Neuronal stem cell (in vitro differentiated cells): ENCODE data around the gene LASP1.

Experiments used
- DNase-seq: peaks from one replicate; pipeline ENCODE4 v3.0.0-alpha.2; 2013; ENCODE audit warnings: low spot score
- H2AFZ ChIP-seq: one replicate; pipeline ENCODE4 v1.6.1; 2013; ENCODE audit warnings: mild to moderate bottlenecking, low read length, inconsistent platforms
- H2AK5ac ChIP-seq: 2 replicates; pipeline ENCODE4 v1.6.1; 2013; ENCODE audit warnings: low read depth, mild to moderate bottlenecking, inconsistent platforms, low read length, moderate library complexity, mixed read lengths
- H2BK120ac ChIP-seq: 2 replicates; pipeline ENCODE4 v1.6.1; 2013; ENCODE audit warnings: low read depth, mild to moderate bottlenecking, inconsistent platforms, low read length, moderate library complexity, mixed read lengths
- H2BK12ac ChIP-seq: one replicate; pipeline ENCODE4 v1.6.1; 2013; ENCODE audit warnings: low read length, inconsistent platforms
- H2BK15ac ChIP-seq: 2 replicates; pipeline ENCODE4 v1.6.1; 2013; ENCODE audit warnings: mild to moderate bottlenecking, low read length, inconsistent platforms, mixed read lengths
- H2BK5ac ChIP-seq: one replicate; pipeline ENCODE4 v1.6.1; 2013; ENCODE audit warnings: inconsistent platforms, mild to moderate bottlenecking, low read length, moderate library complexity
- H3K14ac ChIP-seq: one replicate; pipeline ENCODE4 v1.6.1; 2013; ENCODE audit warnings: low read length, inconsistent platforms
- H3K18ac ChIP-seq: 2 replicates; pipeline ENCODE4 v1.6.1; 2013; ENCODE audit warnings: low read length, inconsistent platforms
- H3K23ac ChIP-seq: 2 replicates; pipeline ENCODE4 v1.6.1; 2013; ENCODE audit warnings: low read depth, mild to moderate bottlenecking, mixed read lengths, low read length, inconsistent platforms; ENCODE audit not compliant: poor library complexity
- H3K27ac ChIP-seq: replicated peaks from 3 replicates; pipeline ENCODE4 v1.5.1; 2013; ENCODE audit warnings: low read length, inconsistent platforms
- H3K27me3 ChIP-seq, 3 experiments: 2 replicates each; pipeline ENCODE4 v1.6.1; 2013; ENCODE audit warnings: low read length in 3 of 3, mild to moderate bottlenecking in 2 of 3, inconsistent platforms in 1 of 3, low read depth in 1 of 3, mixed read lengths in 1 of 3, moderate library complexity in 1 of 3; ENCODE audit not compliant: control insufficient read depth in 3 of 3, insufficient read depth in 3 of 3
- H3K36me3 ChIP-seq, 2 donors: replicated peaks in 1 of 2; 2 replicates each; pipeline ENCODE4 v1.6.1; 2013; ENCODE audit warnings: low read length in 2 of 2; ENCODE audit not compliant: control insufficient read depth in 2 of 2, insufficient read depth in 2 of 2
- H3K4ac ChIP-seq: 2 replicates; pipeline ENCODE4 v1.6.1; 2013; ENCODE audit warnings: inconsistent platforms, mild to moderate bottlenecking, low read length, moderate library complexity
- H3K4me1 ChIP-seq, 2 donors: 1 replicate in 1 of 2; 2 replicates in 1 of 2; pipeline ENCODE4 v1.6.1; 2013; ENCODE audit warnings: low read length in 2 of 2, low read depth in 1 of 2; ENCODE audit not compliant: control insufficient read depth in 2 of 2, insufficient read depth in 1 of 2
- H3K4me2 ChIP-seq: one replicate; pipeline ENCODE4 v1.6.1; 2013; ENCODE audit warnings: mild to moderate bottlenecking, low read length, inconsistent platforms; ENCODE audit not compliant: insufficient read depth, poor library complexity, severe bottlenecking
- H3K4me3 ChIP-seq, 2 donors: 2 replicates each; pipeline ENCODE4 v1.5.1; 2013; ENCODE audit warnings: low read length in 2 of 2, mild to moderate bottlenecking in 2 of 2, inconsistent platforms in 1 of 2, moderate library complexity in 1 of 2
- H3K79me1 ChIP-seq: one replicate; pipeline ENCODE4 v1.6.1; 2013; ENCODE audit warnings: low read depth, mild to moderate bottlenecking, inconsistent platforms, low read length, moderate library complexity
- H3K9ac ChIP-seq: one replicate; pipeline ENCODE4 v1.6.1; 2013; ENCODE audit warnings: mild to moderate bottlenecking, low read depth, low read length, inconsistent platforms; ENCODE audit not compliant: poor library complexity
- H3K9me3 ChIP-seq, 2 donors: replicated peaks in 1 of 2; 2 replicates each; pipeline versions ENCODE3 to v1.6.1; 2013; ENCODE audit warnings: low read length in 2 of 2, mild to moderate bottlenecking in 2 of 2, inconsistent platforms in 1 of 2, low read depth in 1 of 2, mixed read lengths in 1 of 2, moderate library complexity in 1 of 2; ENCODE audit not compliant: control insufficient read depth in 2 of 2, insufficient read depth in 1 of 2
- H4K8ac ChIP-seq: one replicate; pipeline ENCODE4 v1.6.1; 2013; ENCODE audit warnings: low read depth, mild to moderate bottlenecking, inconsistent platforms, low read length, moderate library complexity
- H4K91ac ChIP-seq: one replicate; pipeline ENCODE4 v1.6.1; 2013; ENCODE audit warnings: low read length, low read depth, mild to moderate bottlenecking, inconsistent platforms; ENCODE audit not compliant: poor library complexity
- WGBS, 2 donors: extraction: QIAGEN DNeasy Blood & Tissue Kit; methylation state at CpG; one replicate each; pipeline ENCODE4 v1.1.7; 2013; ENCODE audit warnings: missing lambda C conversion rate in 2 of 2, mixed read lengths in 1 of 2; ENCODE audit not compliant: insufficient read length in 2 of 2, insufficient replicate concordance in 1 of 2; ENCODE audit errors: extremely low coverage in 2 of 2; 5-methylcytosine and 5-hydroxymethylcytosine counted together

Gene LASP1

DNA sequence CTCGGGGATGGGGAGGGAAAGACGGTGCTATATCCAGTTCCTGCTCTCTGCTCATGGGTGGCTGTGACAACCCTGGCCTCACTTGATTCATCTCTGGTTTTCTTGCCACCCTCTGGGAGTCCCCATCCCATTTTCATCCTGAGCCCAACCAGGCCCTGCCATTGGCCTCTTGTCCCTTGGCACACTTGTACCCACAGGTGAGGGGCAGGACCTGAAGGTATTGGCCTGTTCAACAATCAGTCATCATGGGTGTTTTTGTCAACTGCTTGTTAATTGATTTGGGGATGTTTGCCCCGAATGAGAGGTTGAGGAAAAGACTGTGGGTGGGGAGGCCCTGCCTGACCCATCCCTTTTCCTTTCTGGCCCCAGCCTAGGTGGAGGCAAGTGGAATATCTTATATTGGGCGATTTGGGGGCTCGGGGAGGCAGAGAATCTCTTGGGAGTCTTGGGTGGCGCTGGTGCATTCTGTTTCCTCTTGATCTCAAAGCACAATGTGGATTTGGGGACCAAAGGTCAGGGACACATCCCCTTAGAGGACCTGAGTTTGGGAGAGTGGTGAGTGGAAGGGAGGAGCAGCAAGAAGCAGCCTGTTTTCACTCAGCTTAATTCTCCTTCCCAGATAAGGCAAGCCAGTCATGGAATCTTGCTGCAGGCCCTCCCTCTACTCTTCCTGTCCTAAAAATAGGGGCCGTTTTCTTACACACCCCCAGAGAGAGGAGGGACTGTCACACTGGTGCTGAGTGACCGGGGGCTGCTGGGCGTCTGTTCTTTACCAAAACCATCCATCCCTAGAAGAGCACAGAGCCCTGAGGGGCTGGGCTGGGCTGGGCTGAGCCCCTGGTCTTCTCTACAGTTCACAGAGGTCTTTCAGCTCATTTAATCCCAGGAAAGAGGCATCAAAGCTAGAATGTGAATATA, 50.8 kb downstream of the LASP1 start:
- Histone ChIP-seq H3K14ac (no peak overlapping the region), H3K27ac (no peak overlapping the region), H3K36me3 (peaks cover 7 to 45% of the 10 kb centered on the region in 2 donors), H3K27me3 (no peaks in the 10 kb centered on the region), H3K23ac (no peak overlapping the region), H4K91ac (no peak overlapping the region), H2AK5ac (no peak overlapping the region), H3K18ac (no peak overlapping the region), H2BK12ac (no peak overlapping the region), H2BK5ac (no peak overlapping the region), H3K4me1 (peaks cover 11 to 17% of the 10 kb centered on the region in 2 donors), H4K8ac (no peak overlapping the region), H2BK15ac (no peak overlapping the region), H3K4me2 (no peak overlapping the region), H2BK120ac (no peak overlapping the region), H2AFZ (no peak overlapping the region), H3K4me3 (no peak overlapping the region), H3K9ac (no peak overlapping the region), H3K4ac (no peak overlapping the region), H3K9me3 (no peaks in the 10 kb centered on the region), H3K79me1 (no peaks in the 10 kb centered on the region)
- no CpG with 5 or more reads among the region's 9 CpGs for WGBS, 2 donors
- DNase-seq = no peak

DNA sequence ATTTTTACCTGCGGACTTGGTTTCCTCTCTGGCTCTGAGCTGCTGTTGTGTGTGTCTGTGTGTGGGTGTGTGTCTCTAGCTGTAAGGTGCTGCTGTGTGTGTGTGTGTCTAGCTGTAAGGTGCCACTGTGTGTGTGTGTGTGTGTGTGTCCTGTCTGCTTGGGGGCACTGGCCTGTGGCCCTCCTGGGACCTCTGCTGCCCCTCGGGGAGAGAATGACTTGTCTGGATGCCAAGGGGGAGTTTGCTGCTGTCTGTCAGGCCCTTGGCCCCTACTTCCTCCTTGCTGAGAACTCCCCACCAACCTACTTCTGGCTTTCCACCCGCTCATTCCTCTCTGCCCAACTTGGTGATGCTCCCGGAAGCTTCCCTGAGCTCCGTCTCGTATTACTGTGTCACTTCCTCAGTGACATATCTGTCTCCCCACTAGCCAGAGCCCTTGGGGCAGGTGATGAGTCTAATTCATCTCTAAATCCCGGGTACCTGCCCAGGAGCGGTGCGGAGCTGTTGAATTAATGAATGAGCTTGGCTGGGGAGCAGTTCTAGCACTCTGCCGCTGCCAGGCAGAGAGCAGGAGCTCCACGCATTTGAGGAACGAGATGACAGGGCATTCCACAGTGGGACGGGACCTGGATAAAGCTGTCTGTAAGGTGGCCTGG, 52.0 kb downstream of the LASP1 start:
- Histone ChIP-seq H3K18ac (peak overlapping the region; percentile 40), H3K27me3 (no peaks in the 10 kb centered on the region), H3K4me1 (peaks cover 11 to 19% of the 10 kb centered on the region in 2 donors), H3K79me1 (no peaks in the 10 kb centered on the region), H2BK5ac (peak overlapping the region; percentile 79), H3K36me3 (peaks cover 3 to 35% of the 10 kb centered on the region in 2 donors), H4K91ac (no peak overlapping the region), H4K8ac (no peak overlapping the region), H3K4me2 (no peak overlapping the region), H3K27ac (peak overlapping the region; percentile 64), H3K14ac (peak overlapping the region; percentile 63), H3K4me3 (no peak overlapping the region), H2BK15ac (no peak overlapping the region), H2BK12ac (no peak overlapping the region), H3K23ac (no peak overlapping the region), H3K9ac (peak overlapping the region; percentile 4), H2AK5ac (peak overlapping the region; percentile 32), H3K9me3 (no peaks in the 10 kb centered on the region), H2BK120ac (no peak overlapping the region), H3K4ac (no peak overlapping the region), H2AFZ (no peak overlapping the region)
- no peak for DNase-seq
- WGBS, 2 donors = no CpG with 5 or more reads among the region's 13 CpGs

DNA sequence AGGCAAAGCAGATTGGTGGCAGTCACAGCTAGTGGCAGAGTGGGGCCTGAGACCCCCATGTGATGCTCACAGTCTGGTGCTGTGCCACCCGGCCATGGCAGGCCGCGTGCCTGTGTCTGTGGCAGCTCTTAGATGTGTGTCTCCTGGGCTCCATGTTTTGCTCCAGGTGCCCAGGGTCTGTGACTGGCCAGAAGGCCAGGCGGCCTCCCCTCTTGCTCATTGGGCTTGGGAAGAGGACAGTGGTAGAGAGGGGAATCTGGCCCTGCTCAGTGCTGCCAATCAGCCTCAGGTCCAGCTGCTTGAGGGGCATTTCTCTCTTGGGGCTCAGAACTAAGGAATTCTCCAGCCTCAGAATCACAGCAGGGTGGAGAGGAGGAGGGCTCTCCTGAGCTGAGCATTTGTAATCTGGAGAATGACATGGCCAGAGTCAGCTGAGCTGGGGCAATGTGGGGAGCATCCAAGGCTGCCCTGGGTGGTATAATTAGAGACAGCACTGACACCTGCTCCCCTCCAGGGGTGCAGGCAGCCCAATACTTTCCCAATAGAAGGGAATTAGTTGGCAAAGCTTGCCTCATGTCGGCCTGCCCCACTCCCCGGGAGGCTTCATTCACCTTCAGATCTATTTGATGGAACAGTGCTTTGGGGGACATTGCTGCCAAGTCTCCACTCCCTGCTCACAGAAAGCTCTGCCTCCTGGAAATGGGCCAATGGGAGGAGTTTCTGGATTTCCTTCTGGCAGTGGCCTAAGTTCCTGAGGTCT, 52.9 kb downstream of the LASP1 start:
- H3K4me2 ChIP-seq = no peak overlapping the region
- no peaks in the 10 kb centered on the region for H3K27me3 ChIP-seq
- no peak overlapping the region for H2BK120ac ChIP-seq
- no peak overlapping the region for H3K23ac ChIP-seq
- no peak overlapping the region for H2AFZ ChIP-seq
- peak overlapping the region; percentile 32 for H2AK5ac ChIP-seq
- H2BK15ac ChIP-seq = no peak overlapping the region
- H4K8ac ChIP-seq = no peak overlapping the region
- no peak overlapping the region for H4K91ac ChIP-seq
- WGBS, 2 donors = no CpG with 5 or more reads among the region's 6 CpGs
- peaks cover 2 to 27% of the 10 kb centered on the region in 2 donors for H3K36me3 ChIP-seq
- no peaks in the 10 kb centered on the region for H3K79me1 ChIP-seq
- H3K4me3 ChIP-seq = no peak overlapping the region
- H3K9me3 ChIP-seq = no peaks in the 10 kb centered on the region
- H3K18ac ChIP-seq = peak overlapping the region; percentile 67
- H3K4ac ChIP-seq = no peak overlapping the region
- H3K14ac ChIP-seq = peak overlapping the region; percentile 26
- H3K9ac ChIP-seq = no peak overlapping the region
- H3K4me1 ChIP-seq = peaks cover 11 to 19% of the 10 kb centered on the region in 2 donors
- DNase-seq = peak; percentile 48
- H2BK12ac ChIP-seq = no peak overlapping the region
- H3K27ac ChIP-seq = peak overlapping the region; percentile 64
- H2BK5ac ChIP-seq = peak overlapping the region; percentile 79
